Stromal cell of bone marrow (primary cell): Measurements from ENCODE around the gene TSPAN11.

Source experiments
- DNase-seq: peaks from one replicate; pipeline ENCODE4 v3.0.0-alpha.2; 2012; ENCODE audit warnings: low read depth

TSPAN11 gene

GRCh38 chr12:30979371-30980259 lies 53.1 kb downstream of the TSPAN11 start:
- DNase-seq = no peak

GRCh38 chr12:30980955-30981662 lies 54.6 kb downstream of the TSPAN11 start:
- no peak for DNase-seq

- DNase-seq = no peak
These were observed 55.9 kb downstream of the TSPAN11 start for GRCh38 chr12:30982413-30982812.

- no peak for DNase-seq
These were observed 59.4 kb downstream of the TSPAN11 start for GRCh38 chr12:30985814-30986452.

GRCh38 chr12:30988086-30988485 lies 61.5 kb downstream of the TSPAN11 start:
- DNase-seq = no peak

- no peak for DNase-seq
These were observed 62.2 kb downstream of the TSPAN11 start for GRCh38 chr12:30988646-30989286.

GRCh38 chr12:30989754-30990153 lies 63.2 kb downstream of the TSPAN11 start:
- DNase-seq = no peak

GRCh38 chr12:30990316-30990715 lies 63.8 kb downstream of the TSPAN11 start:
- DNase-seq = no peak

- DNase-seq = no peak
These were observed 64.2 kb downstream of the TSPAN11 start for GRCh38 chr12:30990776-30991175.

GRCh38 chr12:30991466-30991865 lies 64.9 kb downstream of the TSPAN11 start:
- no peak for DNase-seq

GRCh38 chr12:30992381-30992780 lies 65.8 kb downstream of the TSPAN11 start:
- DNase-seq = no peak

- no peak for DNase-seq
These were observed 67.2 kb downstream of the TSPAN11 start for GRCh38 chr12:30993766-30994165.

- DNase-seq = no peak
These were observed 67.7 kb downstream of the TSPAN11 start for GRCh38 chr12:30994274-30994673.

- no peak for DNase-seq
These were observed 69.7 kb downstream of the TSPAN11 start for GRCh38 chr12:30996255-30996654.

GRCh38 chr12:30996752-30997151 lies 70.2 kb downstream of the TSPAN11 start:
- no peak for DNase-seq

GRCh38 chr12:30997685-30998440 lies 71.3 kb downstream of the TSPAN11 start:
- no peak for DNase-seq

- DNase-seq = no peak
These were observed 72.5 kb downstream of the TSPAN11 start for GRCh38 chr12:30999011-30999410.

GRCh38 chr12:30999723-31000122 lies 73.2 kb downstream of the TSPAN11 start:
- no peak for DNase-seq

GRCh38 chr12:31000751-31001150 lies 74.2 kb downstream of the TSPAN11 start:
- DNase-seq = no peak

GRCh38 chr12:31001581-31002360 lies 75.2 kb downstream of the TSPAN11 start:
- no peak for DNase-seq

GRCh38 chr12:31002361-31002725 lies 75.8 kb downstream of the TSPAN11 start:
- no peak for DNase-seq
